ENCODE results near the gene SLC2A9.

Gene SLC2A9

GRCh38 chr4:10045481-10045880 lies 24.2 kb upstream of the SLC2A9 start:
- no peak for DNase-seq (ENCODE audit: low spot score)

DNA sequence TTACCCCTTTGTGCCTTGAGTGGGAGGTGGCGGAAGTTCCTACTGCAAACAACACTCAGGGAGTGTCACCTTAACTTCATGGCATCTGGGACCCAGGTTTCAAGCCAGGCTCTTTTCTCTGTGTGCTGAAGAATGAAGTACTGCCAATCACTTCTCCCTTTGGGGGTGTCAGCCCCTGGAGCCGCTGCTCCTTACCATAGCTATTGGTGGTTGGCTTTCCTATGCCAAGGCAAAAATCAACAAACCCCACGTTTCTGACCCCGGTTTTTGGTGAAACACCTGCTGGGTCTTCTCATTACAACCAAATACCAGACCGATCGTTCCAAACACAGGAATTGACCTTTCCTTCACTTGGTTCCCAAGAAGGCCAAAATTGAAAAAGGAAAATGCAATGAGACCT lies 19.7 kb upstream of the SLC2A9 start:
- no peak for DNase-seq (ENCODE audit: low spot score)

DNA sequence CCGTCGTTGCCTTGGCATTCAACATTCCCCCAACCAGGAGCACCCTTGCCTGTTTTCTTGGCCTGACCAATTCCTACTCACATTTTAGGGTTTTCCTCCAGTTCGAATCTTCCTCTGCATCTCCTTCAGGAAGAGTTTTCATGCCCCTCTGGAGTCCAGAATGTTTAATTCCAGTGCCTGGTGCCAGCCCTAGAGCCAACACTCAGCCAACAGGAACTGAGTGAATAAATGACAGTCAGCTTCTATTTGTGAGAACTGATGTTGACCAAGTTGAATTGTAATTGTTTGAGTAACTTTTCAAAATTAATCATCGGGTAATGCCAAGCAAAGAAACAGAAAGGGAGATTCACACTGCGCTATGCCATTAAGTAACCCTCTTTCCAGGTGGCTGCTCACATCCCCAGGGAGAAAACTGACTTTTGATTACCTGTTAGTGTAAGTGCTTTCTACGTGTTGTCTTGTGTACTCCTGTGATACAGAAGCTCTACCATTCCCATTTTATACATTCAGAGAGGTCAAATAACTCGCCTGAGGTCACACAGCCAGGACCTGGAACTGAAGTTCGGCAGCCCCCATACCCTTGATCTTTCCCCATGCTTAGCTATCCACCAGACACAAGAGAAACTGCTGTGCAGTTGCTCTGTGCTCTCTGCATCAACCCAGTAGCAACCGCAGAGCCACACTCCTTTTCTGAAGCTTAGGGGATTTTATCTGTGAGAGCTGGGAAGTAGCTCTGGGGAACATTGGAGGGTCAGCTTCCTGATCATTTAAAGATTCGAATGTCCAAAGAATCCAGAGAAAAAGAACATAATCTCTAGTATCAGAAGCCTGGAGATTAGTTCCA lies 19.0 kb upstream of the SLC2A9 start:
- DNase-seq (ENCODE audit: low spot score), result no peak

DNA sequence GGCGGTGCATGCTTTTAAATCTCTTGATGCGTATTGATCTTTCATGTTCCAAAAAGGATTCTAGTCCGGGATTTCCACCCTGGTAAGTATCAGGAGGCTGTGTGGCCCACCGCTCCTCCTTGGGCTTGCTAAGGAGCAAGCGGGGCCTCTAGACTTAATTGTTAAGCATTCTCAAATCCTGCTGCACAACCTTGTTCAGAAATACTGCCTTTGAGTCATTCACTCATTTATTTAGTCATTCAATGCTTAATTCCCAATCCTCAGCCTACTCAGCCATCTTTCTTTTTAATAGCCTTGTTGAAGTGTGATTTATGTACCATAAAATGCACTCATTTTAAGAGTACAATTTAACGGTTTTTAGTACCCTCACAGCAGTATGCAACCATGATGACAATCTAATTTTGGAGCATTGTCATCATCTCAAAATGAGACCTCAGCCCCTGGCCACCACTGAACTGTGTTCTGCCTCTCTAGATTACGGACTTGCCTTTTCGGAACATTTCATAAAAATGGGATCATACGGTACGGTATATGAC lies 15.6 kb upstream of the SLC2A9 start:
- DNase-seq (ENCODE audit: low spot score), result no peak

GRCh38 chr4:10035130-10035529 lies 13.8 kb upstream of the SLC2A9 start:
- no peak for DNase-seq (ENCODE audit: low spot score)

- DNase-seq (ENCODE audit: low spot score), result no peak
Measured at GRCh38 chr4:10034612-10035104, 13.4 kb upstream of the SLC2A9 start.

DNA sequence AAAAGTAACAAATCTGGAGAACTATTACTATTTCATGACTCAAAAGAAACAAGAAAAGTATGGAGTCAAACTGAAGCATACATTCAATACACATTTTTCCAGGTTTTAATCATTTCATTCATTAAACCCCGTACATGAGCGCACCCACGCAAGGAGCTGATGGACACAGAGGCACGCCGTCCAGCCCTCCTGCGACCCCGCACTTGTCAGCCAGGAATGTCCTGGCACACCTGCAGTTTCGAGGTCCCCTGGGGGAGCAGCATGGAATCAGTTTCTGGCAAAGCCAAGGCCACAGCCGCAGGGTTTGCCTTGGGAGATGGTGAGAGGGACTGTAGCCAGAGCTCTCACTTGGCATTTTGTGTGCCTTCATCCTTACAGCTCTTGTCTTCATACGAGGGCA lies 12.8 kb upstream of the SLC2A9 start:
- DNase-seq (ENCODE audit: low spot score), result no peak

- DNase-seq (ENCODE audit: low spot score), result no peak
Measured at GRCh38 chr4:10033191-10033881, 12.0 kb upstream of the SLC2A9 start.

DNA sequence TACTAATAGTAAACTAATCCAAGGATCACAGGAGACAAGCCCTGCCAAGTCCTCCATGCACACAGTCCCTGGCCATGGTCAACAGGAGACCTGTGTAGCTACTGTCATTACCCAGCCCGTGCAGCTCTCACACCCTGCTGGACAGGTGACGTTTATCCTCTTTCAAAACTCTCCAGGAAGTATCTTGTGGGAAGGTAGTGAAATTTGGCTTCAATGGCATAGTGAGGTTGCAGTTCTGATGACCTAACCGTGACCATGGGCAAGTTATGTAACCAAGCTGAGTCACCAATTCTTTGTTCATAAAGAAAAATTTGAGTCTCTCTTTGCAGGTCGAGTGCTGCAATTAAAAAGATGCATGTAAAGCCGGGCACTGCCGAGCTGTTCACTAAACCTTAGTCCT lies 11.3 kb upstream of the SLC2A9 start:
- no peak for DNase-seq (ENCODE audit: low spot score)

- no peak for DNase-seq (ENCODE audit: low spot score)
Measured at GRCh38 chr4:10031668-10032590, 10.6 kb upstream of the SLC2A9 start.

GRCh38 chr4:10030972-10031667 lies 9.8 kb upstream of the SLC2A9 start:
- no peak for DNase-seq (ENCODE audit: low spot score)

DNA sequence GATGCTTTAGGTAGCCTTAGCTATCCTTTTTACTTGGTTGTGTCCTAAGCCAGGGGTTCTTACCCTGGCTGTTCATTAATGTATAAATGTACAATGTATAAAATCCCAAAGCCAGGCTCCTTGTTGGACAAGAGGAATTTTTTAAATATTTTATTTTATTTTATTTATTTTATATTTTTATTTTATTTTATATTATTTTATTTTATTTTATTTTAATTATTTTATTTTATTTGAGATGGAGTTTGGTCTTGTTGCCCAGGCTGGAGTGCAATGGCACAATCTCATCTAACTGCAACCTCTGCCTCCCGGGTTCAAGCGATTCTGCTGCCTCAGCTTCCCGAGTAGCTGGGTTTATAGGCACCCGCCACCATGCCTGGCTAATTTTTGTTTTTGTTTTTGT lies 8.1 kb upstream of the SLC2A9 start:
- DNase-seq (ENCODE audit: low spot score), result no peak

DNA sequence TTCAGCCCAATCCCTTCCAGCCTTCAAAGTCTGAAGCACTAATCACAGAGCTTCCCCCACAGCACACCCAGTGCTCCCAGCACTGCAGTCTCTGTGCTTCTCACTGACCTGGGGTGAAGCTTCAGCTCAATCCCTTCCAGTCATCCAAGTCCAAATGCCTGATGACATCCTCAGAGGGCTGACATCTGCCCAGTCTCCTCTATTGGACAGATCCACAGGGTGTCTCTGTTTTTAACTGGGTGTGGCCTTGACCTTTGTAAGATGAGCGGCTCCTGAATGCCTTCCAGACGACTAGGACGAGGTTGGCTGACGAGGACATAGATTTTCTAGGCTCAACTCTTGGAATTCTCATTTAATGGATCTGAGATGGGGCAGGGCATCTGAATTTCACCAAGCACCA lies 7.6 kb upstream of the SLC2A9 start:
- DNase-seq (ENCODE audit: low spot score), result no peak

DNA sequence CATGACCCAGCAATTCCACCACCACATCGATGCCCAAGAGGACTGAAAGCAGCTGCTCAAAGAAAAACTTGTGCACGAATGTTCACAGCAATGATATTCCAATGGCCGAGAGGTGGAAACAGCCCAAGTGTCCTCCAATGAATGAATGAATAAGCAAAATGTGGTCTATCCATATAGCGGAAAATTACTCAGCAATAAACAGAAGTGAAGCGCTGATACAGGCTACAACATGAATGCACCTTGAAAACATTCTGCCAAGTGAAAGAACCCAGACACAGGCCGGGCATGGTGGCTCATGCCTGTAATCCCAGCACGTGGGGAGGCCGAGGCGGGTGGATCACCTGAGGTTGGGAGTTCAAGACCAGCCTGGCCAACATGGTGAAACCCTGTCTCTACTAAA lies 5.2 kb upstream of the SLC2A9 start:
- DNase-seq (ENCODE audit: low spot score), result no peak

DNA sequence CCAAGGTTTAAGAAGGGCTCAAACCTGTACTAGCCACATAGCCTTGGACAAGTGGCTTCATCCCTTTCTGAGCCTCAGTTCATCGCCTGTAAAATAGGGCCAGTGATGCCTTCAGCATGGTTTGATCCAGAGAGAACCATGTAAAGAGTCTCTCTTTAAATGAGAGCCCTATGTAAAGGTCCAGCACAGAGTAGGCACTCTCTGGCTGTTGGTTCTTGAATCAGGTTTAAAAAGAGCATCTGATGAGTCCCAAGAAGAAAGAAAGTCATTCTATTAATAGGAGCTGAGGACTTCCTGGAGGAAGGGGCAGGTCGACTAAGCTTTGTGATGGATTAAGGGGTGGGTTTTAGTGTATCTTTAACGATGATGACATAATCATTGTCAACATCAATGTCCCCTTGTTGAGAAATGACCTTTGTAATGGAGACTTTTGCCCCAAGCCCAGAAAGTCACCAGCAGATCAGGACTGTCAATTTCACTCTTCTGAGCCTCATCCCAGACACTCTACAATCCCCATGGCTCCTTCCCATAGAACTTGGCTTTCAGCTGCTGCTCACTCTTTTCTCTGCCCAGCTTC lies 4.0 kb upstream of the SLC2A9 start:
- no peak for DNase-seq (ENCODE audit: low spot score)

DNA sequence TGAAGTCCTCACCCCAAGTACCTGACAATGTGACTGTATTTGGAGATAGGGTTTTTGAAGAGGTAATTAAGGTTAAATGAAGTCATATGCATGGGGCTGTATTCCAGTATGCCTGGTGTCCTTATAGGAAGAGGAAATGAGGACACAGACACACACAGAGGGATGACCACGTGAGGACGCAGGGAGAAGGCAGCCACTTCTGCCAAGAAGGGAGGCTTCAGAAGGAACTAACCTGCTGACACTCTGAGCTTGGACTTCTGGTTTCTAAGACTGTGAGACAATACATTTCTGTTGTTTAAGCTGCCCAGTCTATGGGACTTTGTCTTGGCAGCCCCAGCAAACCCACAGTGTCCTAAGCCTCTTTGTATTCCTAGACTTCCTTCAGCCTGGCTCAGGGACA lies 3.0 kb upstream of the SLC2A9 start:
- DNase-seq (ENCODE audit: low spot score), result no peak

- no peak for DNase-seq (ENCODE audit: low spot score)
Measured at GRCh38 chr4:10023806-10024205, 2.5 kb upstream of the SLC2A9 start.

DNA sequence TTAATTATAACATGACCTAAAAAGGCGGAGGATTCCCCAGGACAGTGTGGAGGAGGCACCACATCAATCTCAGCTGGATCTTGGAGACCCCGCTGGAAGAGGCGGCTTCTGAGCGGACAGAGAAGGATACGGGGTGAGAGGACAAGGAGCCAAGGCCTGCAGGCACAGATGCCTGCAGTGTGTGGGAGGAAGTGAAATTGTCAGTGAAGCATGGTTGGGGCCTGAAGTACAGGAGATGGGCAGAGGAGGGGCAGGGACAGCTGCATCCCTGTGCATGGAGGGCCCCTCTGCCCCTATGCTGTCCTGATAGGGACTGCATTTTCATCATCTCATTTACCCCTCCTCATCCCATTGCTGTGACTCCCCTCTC lies 1.7 kb upstream of the SLC2A9 start:
- no peak for DNase-seq (ENCODE audit: low spot score)

- DNase-seq (ENCODE audit: low spot score), result no peak
Measured at GRCh38 chr4:10022346-10023049, 1.2 kb upstream of the SLC2A9 start.

- no peak for DNase-seq (ENCODE audit: low spot score)
Measured at GRCh38 chr4:10021653-10022023, 341 bp upstream of the SLC2A9 start.

- DNase-seq (ENCODE audit: low spot score), result no peak
Measured at GRCh38 chr4:10020106-10020505, 1.2 kb downstream of the SLC2A9 start.

All from CD4-positive, alpha-beta T cell treated with Interleukin-2 at 100 ng/mL for 4 hours (primary cell).